Osteocyte (in vitro differentiated cells): ENCODE data around the gene SPRING1. TPM values are rescaled to one million over a fixed set of nuclear protein-coding genes. Genes with fewer than 3 reads are reported as not detected.
"Not testable (repeated sequence)": the region's sequence is repeated elsewhere in the genome, so short reads cannot be mapped to it uniquely, and the experiment has no call there.

Experiments
- DNase-seq: peaks from one replicate; pipeline ENCODE4 v3.0.0; 2021; ENCODE audit warnings: mixed read lengths; ENCODE audit not compliant: unreplicated experiment; ENCODE audit errors: extremely low spot score
- H3K27ac Mint-ChIP-seq: one replicate; pipeline ENCODE4 v1.8.0; 2021; ENCODE audit warnings: mild to moderate bottlenecking, mixed read lengths; ENCODE audit not compliant: unreplicated experiment
- H3K27me3 Mint-ChIP-seq: one replicate; pipeline ENCODE4 v1.8.0; 2021; ENCODE audit warnings: mixed read lengths; ENCODE audit not compliant: unreplicated experiment
- H3K36me3 Mint-ChIP-seq: one replicate; pipeline ENCODE4 v1.8.0; 2021; ENCODE audit warnings: mixed read lengths; ENCODE audit not compliant: unreplicated experiment
- H3K4me1 Mint-ChIP-seq: one replicate; pipeline ENCODE4 v1.8.0; 2021; ENCODE audit warnings: mixed read lengths; ENCODE audit not compliant: unreplicated experiment
- H3K4me3 Mint-ChIP-seq: one replicate; pipeline ENCODE4 v1.8.0; 2021; ENCODE audit warnings: mild to moderate bottlenecking, moderate library complexity, mixed read lengths; ENCODE audit not compliant: unreplicated experiment
- H3K9me3 Mint-ChIP-seq: one replicate; pipeline ENCODE4 v1.8.0; 2021; ENCODE audit warnings: mixed read lengths; ENCODE audit not compliant: unreplicated experiment
- CTCF ChIP-seq: fragments of 200-600 bp; sonication (generic); IDR thresholded peaks from 2 replicates; pipeline ENCODE4 v1.5.0; 2021; ENCODE audit warnings: antibody characterized with exemption, mild to moderate bottlenecking, moderate library complexity
- total RNA-seq: library from RNA; stranded (reverse); gene quantifications from 2 replicates; pipeline ENCODE4 v1.2.1, GENCODE V29; 2021

The SPRING1 gene
- total RNA-seq, 1 donor from 2014 or later = 36.9 TPM

DNA sequence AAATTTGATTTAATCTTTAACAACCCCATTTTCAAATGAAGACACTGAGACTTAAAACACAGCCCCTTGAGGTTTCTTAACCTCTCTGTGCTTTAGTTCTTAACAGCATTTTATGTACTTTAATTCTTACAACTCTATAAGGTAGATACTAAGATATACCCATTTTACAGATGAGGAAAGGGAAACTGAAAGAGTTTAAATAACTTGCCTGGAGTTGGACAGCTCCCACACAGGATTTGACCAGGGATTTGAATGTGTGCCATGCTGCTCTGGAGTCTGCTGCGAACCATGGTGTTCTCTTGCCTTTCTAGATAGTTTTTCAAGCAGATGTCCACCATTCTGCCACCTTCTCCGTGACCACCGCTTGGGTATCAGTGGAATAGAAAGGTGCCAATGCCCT is 28.4 kb upstream of the SPRING1 start:
- no peaks in the 10 kb centered on the region for H3K4me1 Mint-ChIP-seq
- DNase-seq = no peak
- H3K36me3 Mint-ChIP-seq = no peaks in the 10 kb centered on the region
- no peaks in the 10 kb centered on the region for H3K9me3 Mint-ChIP-seq
- H3K4me3 Mint-ChIP-seq = no peak overlapping the region
- no peaks in the 10 kb centered on the region for H3K27me3 Mint-ChIP-seq
- no peak overlapping the region for H3K27ac Mint-ChIP-seq
- no peak for TF ChIP-seq CTCF

- no peaks in the 10 kb centered on the region for H3K4me1 Mint-ChIP-seq
- no peak overlapping the region for H3K27ac Mint-ChIP-seq
- no peak overlapping the region for H3K4me3 Mint-ChIP-seq
- TF ChIP-seq CTCF = no peak
- no peak for DNase-seq
- no peaks in the 10 kb centered on the region for H3K9me3 Mint-ChIP-seq
- H3K36me3 Mint-ChIP-seq = no peaks in the 10 kb centered on the region
- no peaks in the 10 kb centered on the region for H3K27me3 Mint-ChIP-seq
These were observed 27.4 kb upstream of the SPRING1 start for GRCh38 chr12:116765271-116765670.

DNA sequence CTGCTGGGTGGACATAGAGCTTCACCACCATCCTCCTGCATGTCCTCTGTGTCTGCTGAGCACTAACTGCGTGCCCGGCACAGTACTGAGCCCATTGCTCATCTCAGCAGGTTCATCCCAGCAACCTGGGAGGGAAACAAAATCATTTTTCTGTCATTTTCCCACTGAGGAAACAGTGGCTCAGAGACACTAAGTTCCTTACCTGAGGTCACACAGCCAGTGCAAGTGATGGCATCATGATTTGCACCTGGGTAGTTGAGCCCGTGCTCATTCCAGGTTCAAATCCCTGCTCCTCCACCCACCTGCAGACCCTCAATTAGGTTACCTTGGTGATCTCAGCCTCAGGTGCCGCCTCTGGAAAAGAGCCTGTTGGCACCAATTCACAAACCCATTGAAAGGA is 23.6 kb upstream of the SPRING1 start:
- Mint-ChIP-seq H3K9me3 (no peaks in the 10 kb centered on the region), H3K4me3 (no peak overlapping the region), H3K27ac (no peak overlapping the region), H3K27me3 (no peaks in the 10 kb centered on the region), H3K4me1 (no peaks in the 10 kb centered on the region), H3K36me3 (no peaks in the 10 kb centered on the region)
- no peak for TF ChIP-seq CTCF
- no peak for DNase-seq

DNA sequence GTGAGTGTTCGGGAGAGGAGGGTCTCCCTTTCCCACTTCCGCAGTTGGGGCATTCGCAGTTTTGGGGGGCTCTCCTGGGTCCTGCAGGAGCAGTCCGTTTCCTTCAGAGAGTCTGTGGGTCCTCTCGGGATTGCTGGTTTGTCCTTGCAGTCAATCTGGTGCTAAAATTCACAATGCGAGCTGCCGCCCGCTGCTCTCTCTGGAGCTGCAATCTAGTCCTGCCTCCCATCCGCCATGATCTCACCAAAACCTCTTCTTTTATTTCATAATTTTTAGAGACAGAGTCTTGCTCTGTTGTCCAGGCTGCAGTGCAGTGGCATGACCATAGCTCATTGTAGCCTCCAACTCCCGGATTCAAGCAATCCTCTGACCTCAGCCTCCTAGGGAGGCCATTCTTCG is 22.8 kb upstream of the SPRING1 start:
- no peak for DNase-seq
- no peaks in the 10 kb centered on the region for H3K27me3 Mint-ChIP-seq
- no peak overlapping the region for H3K27ac Mint-ChIP-seq
- no peaks in the 10 kb centered on the region for H3K9me3 Mint-ChIP-seq
- no peak for TF ChIP-seq CTCF
- H3K4me1 Mint-ChIP-seq = no peaks in the 10 kb centered on the region
- H3K4me3 Mint-ChIP-seq = peak overlapping the region; percentile 33
- H3K36me3 Mint-ChIP-seq = peaks cover 2% of the 10 kb centered on the region

- peak overlapping the region; percentile 52 for H3K4me3 Mint-ChIP-seq
- no peaks in the 10 kb centered on the region for H3K4me1 Mint-ChIP-seq
- H3K36me3 Mint-ChIP-seq = peaks cover 2% of the 10 kb centered on the region
- TF ChIP-seq CTCF = no peak
- no peak overlapping the region for H3K27ac Mint-ChIP-seq
- H3K27me3 Mint-ChIP-seq = no peaks in the 10 kb centered on the region
- no peaks in the 10 kb centered on the region for H3K9me3 Mint-ChIP-seq
- DNase-seq = no peak
These were observed 22.1 kb upstream of the SPRING1 start for GRCh38 chr12:116759783-116760621.

- H3K27me3 Mint-ChIP-seq, H3K4me1 Mint-ChIP-seq, H3K27ac Mint-ChIP-seq, H3K4me3 Mint-ChIP-seq, DNase-seq, H3K9me3 Mint-ChIP-seq, H3K36me3 Mint-ChIP-seq: not testable (repeated sequence)
These were observed 16.9 kb upstream of the SPRING1 start for GRCh38 chr12:116754783-116755182.

DNA sequence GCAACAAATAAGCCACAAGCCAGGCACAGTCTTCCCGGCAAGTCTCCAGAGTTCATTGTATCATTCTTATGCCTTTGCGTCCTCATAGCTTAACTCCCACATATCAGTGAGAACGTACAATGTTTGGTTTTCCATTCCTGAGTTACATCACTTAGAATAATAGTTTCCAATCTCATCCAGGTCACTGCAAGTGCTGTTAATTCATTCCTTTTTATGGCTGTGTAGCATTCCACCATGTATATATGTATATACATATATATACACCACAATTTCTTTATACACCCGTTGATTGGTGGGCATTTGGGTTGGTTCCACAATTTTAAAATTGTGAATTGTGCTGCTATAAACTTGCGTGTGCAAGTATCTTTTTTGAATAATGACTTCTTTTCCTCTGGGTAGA is 16.2 kb upstream of the SPRING1 start:
- not testable (repeated sequence) for H3K9me3 Mint-ChIP-seq, DNase-seq, H3K36me3 Mint-ChIP-seq, H3K4me1 Mint-ChIP-seq, H3K27me3 Mint-ChIP-seq, H3K27ac Mint-ChIP-seq, H3K4me3 Mint-ChIP-seq
